ENCODE results near the gene OGA. TPM values are rescaled to one million over a fixed set of nuclear protein-coding genes. Genes with fewer than 3 reads are reported as not detected.

Gene OGA
- total RNA-seq, 1 donor from 2014 or later, result 99.5 TPM

DNA sequence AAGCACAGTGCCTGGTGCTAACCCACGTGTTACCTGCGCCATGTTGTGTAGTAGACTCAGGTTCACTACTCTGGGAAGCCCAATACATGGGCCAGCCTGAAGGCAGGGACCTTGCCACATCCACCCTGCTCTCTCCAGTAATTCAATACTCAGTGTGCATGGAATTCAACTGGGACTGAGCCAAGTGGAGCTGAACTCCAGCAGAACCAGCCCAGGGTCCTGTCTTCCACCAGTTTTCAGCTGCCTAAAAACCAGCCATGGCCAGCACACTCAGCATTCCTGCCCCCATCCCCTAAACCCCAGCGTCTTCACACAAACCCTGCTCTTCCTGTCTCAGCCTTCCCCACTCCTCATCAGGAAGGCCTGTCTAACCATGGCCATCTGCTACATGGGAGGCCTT is 57.7 kb downstream of the OGA start:
- no peak overlapping the region for H3K27ac Mint-ChIP-seq
- no peaks in the 10 kb centered on the region for H3K36me3 Mint-ChIP-seq
- DNase-seq (ENCODE audit: extremely low spot score, unreplicated experiment), result no peak
- no peaks in the 10 kb centered on the region for H3K9me3 Mint-ChIP-seq
- H3K27me3 Mint-ChIP-seq, result peaks cover 49% of the 10 kb centered on the region
- TF ChIP-seq, protein P1, sequence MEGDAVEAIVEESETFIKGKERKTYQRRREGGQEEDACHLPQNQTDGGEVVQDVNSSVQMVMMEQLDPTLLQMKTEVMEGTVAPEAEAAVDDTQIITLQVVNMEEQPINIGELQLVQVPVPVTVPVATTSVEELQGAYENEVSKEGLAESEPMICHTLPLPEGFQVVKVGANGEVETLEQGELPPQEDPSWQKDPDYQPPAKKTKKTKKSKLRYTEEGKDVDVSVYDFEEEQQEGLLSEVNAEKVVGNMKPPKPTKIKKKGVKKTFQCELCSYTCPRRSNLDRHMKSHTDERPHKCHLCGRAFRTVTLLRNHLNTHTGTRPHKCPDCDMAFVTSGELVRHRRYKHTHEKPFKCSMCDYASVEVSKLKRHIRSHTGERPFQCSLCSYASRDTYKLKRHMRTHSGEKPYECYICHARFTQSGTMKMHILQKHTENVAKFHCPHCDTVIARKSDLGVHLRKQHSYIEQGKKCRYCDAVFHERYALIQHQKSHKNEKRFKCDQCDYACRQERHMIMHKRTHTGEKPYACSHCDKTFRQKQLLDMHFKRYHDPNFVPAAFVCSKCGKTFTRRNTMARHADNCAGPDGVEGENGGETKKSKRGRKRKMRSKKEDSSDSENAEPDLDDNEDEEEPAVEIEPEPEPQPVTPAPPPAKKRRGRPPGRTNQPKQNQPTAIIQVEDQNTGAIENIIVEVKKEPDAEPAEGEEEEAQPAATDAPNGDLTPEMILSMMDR (conservative IDR thresholded peaks at IDR 0.05), result no peak
- no peak overlapping the region for H3K4me3 Mint-ChIP-seq
- H3K4me1 Mint-ChIP-seq (ENCODE audit: unreplicated experiment), result no peaks in the 10 kb centered on the region

DNA sequence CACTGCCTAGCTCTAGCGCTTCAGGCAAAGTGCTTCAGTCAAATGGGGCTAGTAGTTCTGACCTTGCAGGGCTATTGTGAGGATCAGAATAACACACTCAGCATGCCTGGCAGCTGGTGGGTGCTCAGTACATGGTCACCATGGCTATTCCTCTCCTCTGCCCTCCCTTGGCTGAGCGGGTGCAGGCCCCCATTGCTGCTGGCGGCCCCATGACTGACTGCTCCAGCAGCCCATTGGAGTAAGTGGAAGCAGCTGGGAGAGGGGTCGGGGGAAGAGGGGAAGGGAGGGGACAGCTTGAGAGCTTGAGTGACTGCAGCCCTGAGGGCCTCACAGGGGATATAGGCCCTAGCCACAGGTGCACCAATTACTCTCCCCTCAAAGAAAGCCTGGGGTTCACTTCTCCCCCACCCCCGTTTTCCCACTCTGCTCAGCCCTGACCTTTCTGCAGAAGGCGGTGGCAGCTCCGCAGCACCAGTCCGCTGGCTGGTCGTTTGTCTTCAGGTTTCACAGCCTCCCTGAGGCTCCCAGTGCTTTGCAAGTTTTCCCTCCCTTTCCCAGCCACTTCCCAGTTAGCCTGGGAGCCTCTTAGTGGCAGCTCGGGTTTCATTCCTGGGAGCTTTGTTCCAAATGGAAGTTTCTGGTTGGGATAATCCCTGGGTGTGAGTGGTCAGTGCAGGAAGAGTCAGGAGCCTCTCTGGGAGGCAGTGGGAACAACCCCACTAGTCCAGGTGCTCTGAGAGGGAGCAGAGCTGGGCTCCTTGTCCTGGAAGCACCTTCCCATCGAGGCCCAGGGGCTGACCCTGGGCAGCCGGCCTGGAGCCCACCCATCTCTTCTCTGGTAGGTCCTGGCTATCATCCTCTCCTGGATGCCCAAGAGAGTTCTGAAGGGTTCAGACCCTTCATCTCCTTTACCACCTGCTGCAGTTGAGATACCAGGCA is 58.7 kb downstream of the OGA start:
- Mint-ChIP-seq H3K27me3 (peaks cover 45% of the 10 kb centered on the region), H3K4me1 (ENCODE audit: unreplicated experiment) (no peaks in the 10 kb centered on the region), H3K36me3 (no peaks in the 10 kb centered on the region), H3K4me3 (no peak overlapping the region), H3K27ac (no peak overlapping the region), H3K9me3 (no peaks in the 10 kb centered on the region)
- DNase-seq (ENCODE audit: extremely low spot score, unreplicated experiment), result no peak
- TF ChIP-seq, protein P1 (conservative IDR thresholded peaks at IDR 0.05), result no peak

DNA sequence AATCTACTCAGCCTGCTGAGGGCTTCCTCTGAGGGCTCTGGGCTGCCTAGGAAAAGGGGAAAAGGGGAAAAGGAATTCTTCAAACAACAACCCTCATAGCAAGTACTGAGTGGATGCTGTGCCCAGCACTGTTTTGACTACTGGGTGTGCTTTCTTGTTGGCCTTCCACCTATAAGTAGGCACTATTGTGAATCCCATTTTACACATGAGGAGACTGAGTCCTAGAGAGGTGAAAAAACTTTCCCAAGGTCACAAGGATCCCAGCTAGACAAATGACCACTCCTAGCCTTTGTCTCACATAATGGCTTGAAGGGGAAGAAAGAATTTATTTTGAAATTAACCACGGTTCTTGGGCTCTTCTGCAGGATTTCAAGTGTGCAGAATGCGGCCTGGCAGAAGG is 59.4 kb downstream of the OGA start:
- no peak for DNase-seq (ENCODE audit: extremely low spot score, unreplicated experiment)
- Mint-ChIP-seq H3K4me3 (no peak overlapping the region), H3K27ac (no peak overlapping the region), H3K9me3 (no peaks in the 10 kb centered on the region), H3K4me1 (ENCODE audit: unreplicated experiment) (no peaks in the 10 kb centered on the region), H3K27me3 (peaks cover 48% of the 10 kb centered on the region), H3K36me3 (no peaks in the 10 kb centered on the region)
- TF ChIP-seq, protein P1 (conservative IDR thresholded peaks at IDR 0.05), result no peak

DNA sequence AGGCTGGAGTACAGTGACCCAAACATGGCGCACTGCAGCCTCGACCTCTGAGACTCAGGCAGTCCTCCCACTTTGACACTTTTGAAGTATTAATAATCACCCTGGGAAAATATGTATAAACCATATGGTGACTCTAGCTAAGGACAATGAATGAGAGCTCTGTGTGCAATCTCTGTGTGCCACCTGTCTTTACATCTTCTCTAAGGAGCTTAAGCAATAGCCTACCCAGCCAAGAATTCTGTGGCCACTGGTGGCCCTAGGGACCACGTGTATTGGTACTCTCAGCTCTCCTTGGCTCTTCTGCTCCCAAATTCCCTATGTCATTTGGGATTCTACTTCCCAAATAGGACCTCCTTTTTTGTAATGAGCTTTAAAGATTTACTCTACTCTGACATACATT is 66.0 kb downstream of the OGA start:
- DNase-seq (ENCODE audit: extremely low spot score, unreplicated experiment), result no peak
- H3K36me3 Mint-ChIP-seq, result no peaks in the 10 kb centered on the region
- TF ChIP-seq, protein P1 (conservative IDR thresholded peaks at IDR 0.05), result no peak
- H3K9me3 Mint-ChIP-seq, result no peaks in the 10 kb centered on the region
- peaks cover 7% of the 10 kb centered on the region for H3K4me1 Mint-ChIP-seq (ENCODE audit: unreplicated experiment)
- H3K27ac Mint-ChIP-seq, result no peak overlapping the region
- peaks cover 40% of the 10 kb centered on the region for H3K27me3 Mint-ChIP-seq
- H3K4me3 Mint-ChIP-seq, result no peak overlapping the region

DNA sequence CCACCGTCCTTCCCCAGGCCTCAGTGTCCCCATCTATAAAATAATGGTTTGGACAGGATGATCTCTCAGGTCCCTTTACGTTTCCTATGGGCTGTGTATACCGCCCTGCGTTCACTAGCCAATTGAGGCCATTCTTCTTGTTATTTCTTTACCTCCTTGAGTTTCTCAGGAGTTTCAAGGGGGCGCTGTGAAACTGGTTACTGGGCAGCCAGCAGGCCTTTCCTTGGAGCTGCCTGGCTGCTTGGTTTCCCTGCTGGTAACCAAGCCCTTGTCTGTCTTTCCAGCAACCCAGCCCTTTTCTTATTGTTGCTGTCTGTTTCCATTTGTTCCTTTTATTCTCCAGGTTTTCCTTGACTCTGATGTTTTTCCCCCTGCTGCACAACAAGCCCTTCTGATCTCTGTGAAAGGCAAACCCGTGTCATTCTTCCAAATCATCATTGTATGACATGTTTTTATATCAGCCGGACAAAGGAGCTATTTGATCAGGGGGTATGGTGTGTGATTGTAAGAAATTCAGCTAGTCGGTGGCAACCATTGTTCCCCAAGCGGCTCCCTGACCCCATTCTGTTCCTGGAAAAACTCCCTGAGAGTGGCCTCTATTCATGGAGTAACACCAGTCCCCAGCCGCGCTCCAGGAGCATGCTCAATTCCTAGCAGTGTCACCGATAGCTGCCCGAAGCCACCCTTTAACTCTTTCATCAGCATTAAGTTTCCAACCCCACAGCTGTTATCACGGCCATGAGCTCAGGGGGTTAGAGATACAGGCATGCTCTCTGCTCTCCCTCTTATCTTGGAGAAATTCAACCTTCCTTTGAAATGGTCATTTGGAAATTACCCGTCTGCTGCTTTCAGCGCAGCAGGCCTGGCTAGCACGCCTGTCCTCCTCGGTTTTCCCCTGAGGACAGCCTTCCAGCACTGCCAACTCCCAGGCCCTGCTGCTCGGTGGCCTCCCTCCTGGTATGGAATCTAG is 68.9 kb downstream of the OGA start:
- no peak for DNase-seq (ENCODE audit: extremely low spot score, unreplicated experiment)
- peaks cover 15% of the 10 kb centered on the region for H3K4me1 Mint-ChIP-seq (ENCODE audit: unreplicated experiment)
- no peak overlapping the region for H3K4me3 Mint-ChIP-seq
- H3K36me3 Mint-ChIP-seq, result no peaks in the 10 kb centered on the region
- H3K27ac Mint-ChIP-seq, result no peak overlapping the region
- TF ChIP-seq, protein P1 (conservative IDR thresholded peaks at IDR 0.05), result peak; percentile 58
- H3K27me3 Mint-ChIP-seq, result peaks cover 31% of the 10 kb centered on the region
- no peaks in the 10 kb centered on the region for H3K9me3 Mint-ChIP-seq

Data from type B pancreatic cell (in vitro differentiated cells).